CD4-positive, alpha-beta T cell (primary cell): Measurements from ENCODE around the gene TMEM167B. TPM values are rescaled to one million over a fixed set of nuclear protein-coding genes. Genes with fewer than 3 reads are reported as not detected.

Experiments
- ATAC-seq: fragments of 200-7000 bp; cut with Tn5 transposase; one replicate; pipeline ENCODE4 v1.10.0; 2022; ENCODE audit warnings: mild to moderate bottlenecking; ENCODE audit not compliant: poor library complexity
- CTCF ChIA-PET: fragments of 350-600 bp; sonication (Branson Sonifier 250); formaldehyde crosslinking; loops from one replicate; lab custom pipeline; 2021; ENCODE audit warnings: antibody characterized with exemption, inconsistent platforms; lab: Charles Lee
- POLR2A ChIA-PET: fragments of 350-600 bp; sonication (Branson Sonifier 250); formaldehyde crosslinking; loops from one replicate; lab custom pipeline; 2021; ENCODE audit warnings: antibody characterized with exemption, inconsistent platforms; lab: Charles Lee
- DNase-seq, 14 experiments: peaks; one replicate each; pipeline ENCODE4 v3.0.0-alpha.2; 2013 to 2020; ENCODE audit warnings: mixed read lengths in 2 of 14
- H3K27ac ChIP-seq, 2 donors: one replicate each; pipeline versions ENCODE4 v1.5.1 to v1.7.0; 2013; ENCODE audit warnings: low read length in 2 of 2, low read depth in 1 of 2, mild to moderate bottlenecking in 1 of 2
- H3K27me3 ChIP-seq, 2 experiments: 1 replicate in 1 of 2; 2 replicates in 1 of 2; pipeline versions ENCODE4 v1.6.1 to v1.7.0; 2013; ENCODE audit warnings: low read length in 2 of 2, control low read depth in 1 of 2, mild to moderate bottlenecking in 1 of 2, moderate library complexity in 1 of 2; ENCODE audit not compliant: insufficient read depth in 2 of 2, control insufficient read depth in 1 of 2
- H3K36me3 ChIP-seq: one replicate; pipeline ENCODE4 v1.6.1; 2013; ENCODE audit warnings: low read length, control low read depth; ENCODE audit not compliant: insufficient read depth
- H3K4me1 ChIP-seq: one replicate; pipeline ENCODE4 v1.6.1; 2013; ENCODE audit warnings: low read length, control low read depth; ENCODE audit not compliant: insufficient read depth
- H3K4me3 ChIP-seq: one replicate; pipeline ENCODE4 v1.5.1; 2013; ENCODE audit warnings: mild to moderate bottlenecking, low read length, moderate library complexity
- H3K9me3 ChIP-seq, 2 experiments: 1 replicate in 1 of 2; 2 replicates in 1 of 2; pipeline versions ENCODE4 v1.6.1 to v1.7.0; 2013; ENCODE audit warnings: low read length in 2 of 2, mild to moderate bottlenecking in 2 of 2, control low read depth in 1 of 2, moderate library complexity in 1 of 2; ENCODE audit not compliant: control insufficient read depth in 1 of 2, insufficient read depth in 1 of 2
- H3K27ac Mint-ChIP-seq: one replicate; pipeline ENCODE4 v1.8.0; 2020; ENCODE audit warnings: mixed read lengths
- H3K27me3 Mint-ChIP-seq: one replicate; pipeline ENCODE4 v1.8.0; 2021; ENCODE audit warnings: mixed read lengths
- H3K36me3 Mint-ChIP-seq: one replicate; pipeline ENCODE4 v1.8.0; 2021; ENCODE audit warnings: low read depth, mixed read lengths
- H3K4me1 Mint-ChIP-seq: one replicate; pipeline ENCODE4 v1.8.0; 2021; ENCODE audit warnings: low read depth, mixed read lengths
- H3K4me3 Mint-ChIP-seq: one replicate; pipeline ENCODE4 v1.8.0; 2020; ENCODE audit warnings: mild to moderate bottlenecking, mixed read lengths
- H3K9me3 Mint-ChIP-seq: one replicate; pipeline ENCODE4 v1.8.0; 2020; ENCODE audit warnings: mixed read lengths
- intact Hi-C, 2 experiments: fragments of 100-400 bp; cut with DNase I in 1 of 2; cut with micrococcal nuclease in 1 of 2; formaldehyde crosslinking; loops; one replicate each; pipeline versions ENCODE4 v1.15.1 to v1.9.0; 2023 to 2025; cut with DNase I, micrococcal nuclease
- total RNA-seq, 174 experiments: library from RNA in 2 of 174; stranded (reverse) in 2 of 174; gene quantifications; one replicate each; pipeline ENCODE4 v1.2.3 and lab custom pipeline; 2021 to 2026
- TF ChIP-seq, protein P1 (sequence below): fragments of 200-600 bp; IDR thresholded peaks from one replicate; pipeline ENCODE4 v1.8.0; 2022; ENCODE audit warnings: antibody characterized with exemption, mild to moderate bottlenecking

Gene TMEM167B
- total RNA-seq, 2 experiments from 2014 or later, result 70.2 to 71.0 TPM

DNA sequence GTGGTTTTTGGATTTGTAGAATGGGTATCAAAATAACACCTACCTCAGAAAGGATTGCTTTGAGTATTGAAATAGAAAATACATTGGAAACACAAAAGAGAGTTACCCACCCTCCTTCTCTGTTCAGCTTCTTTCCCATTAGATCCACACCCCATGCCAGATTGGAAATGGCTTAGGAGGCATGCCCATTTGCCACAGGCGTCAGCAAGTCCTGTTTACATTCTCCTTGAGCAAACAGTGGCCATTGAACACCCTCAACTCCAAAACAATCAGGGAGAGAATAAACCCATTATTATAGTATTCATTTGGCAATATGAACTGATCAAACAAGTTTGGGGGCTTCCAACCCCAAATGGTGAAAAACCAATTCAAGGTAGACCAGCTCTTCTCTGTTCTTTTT is 25.7 kb downstream of the TMEM167B start:
- no peak overlapping the region for H3K27ac ChIP-seq
- H3K4me1 ChIP-seq, result peaks cover 26% of the 10 kb centered on the region
- Mint-ChIP-seq H3K9me3 (no peaks in the 10 kb centered on the region), H3K4me1 (peaks cover 31% of the 10 kb centered on the region), H3K36me3 (peaks cover 12% of the 10 kb centered on the region), H3K27ac (no peak overlapping the region), H3K27me3 (peaks cover 9% of the 10 kb centered on the region), H3K4me3 (no peak overlapping the region)
- POLR2A ChIA-PET, result interaction anchor here (0.6 to 6.9 kb wide), 2 partner anchors 14 to 16 kb away, joined by 3 to 126 read pairs; no protein-coding TSS in a partner anchor
- intact Hi-C loops, result loop anchor here (10.0 kb wide), 2 partner anchors 99 to 369 kb away; partner anchors contain the start of genes ATXN7L2 (in 1 of the 2) and SARS1 (in 1 of the 2)
- no peaks in the 10 kb centered on the region for H3K36me3 ChIP-seq
- ATAC-seq (no peak), DNase-seq (no peak)
- TF ChIP-seq, protein P1, sequence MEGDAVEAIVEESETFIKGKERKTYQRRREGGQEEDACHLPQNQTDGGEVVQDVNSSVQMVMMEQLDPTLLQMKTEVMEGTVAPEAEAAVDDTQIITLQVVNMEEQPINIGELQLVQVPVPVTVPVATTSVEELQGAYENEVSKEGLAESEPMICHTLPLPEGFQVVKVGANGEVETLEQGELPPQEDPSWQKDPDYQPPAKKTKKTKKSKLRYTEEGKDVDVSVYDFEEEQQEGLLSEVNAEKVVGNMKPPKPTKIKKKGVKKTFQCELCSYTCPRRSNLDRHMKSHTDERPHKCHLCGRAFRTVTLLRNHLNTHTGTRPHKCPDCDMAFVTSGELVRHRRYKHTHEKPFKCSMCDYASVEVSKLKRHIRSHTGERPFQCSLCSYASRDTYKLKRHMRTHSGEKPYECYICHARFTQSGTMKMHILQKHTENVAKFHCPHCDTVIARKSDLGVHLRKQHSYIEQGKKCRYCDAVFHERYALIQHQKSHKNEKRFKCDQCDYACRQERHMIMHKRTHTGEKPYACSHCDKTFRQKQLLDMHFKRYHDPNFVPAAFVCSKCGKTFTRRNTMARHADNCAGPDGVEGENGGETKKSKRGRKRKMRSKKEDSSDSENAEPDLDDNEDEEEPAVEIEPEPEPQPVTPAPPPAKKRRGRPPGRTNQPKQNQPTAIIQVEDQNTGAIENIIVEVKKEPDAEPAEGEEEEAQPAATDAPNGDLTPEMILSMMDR, result no peak
- CTCF ChIA-PET, result interaction anchor here (0.7 to 8.0 kb wide), 2 partner anchors 16 to 93 kb away, joined by 3 to 104 read pairs; no protein-coding TSS in a partner anchor
- no peaks in the 10 kb centered on the region for H3K27me3 ChIP-seq
- H3K9me3 ChIP-seq, result no peaks in the 10 kb centered on the region
- H3K4me3 ChIP-seq, result no peak overlapping the region

DNA sequence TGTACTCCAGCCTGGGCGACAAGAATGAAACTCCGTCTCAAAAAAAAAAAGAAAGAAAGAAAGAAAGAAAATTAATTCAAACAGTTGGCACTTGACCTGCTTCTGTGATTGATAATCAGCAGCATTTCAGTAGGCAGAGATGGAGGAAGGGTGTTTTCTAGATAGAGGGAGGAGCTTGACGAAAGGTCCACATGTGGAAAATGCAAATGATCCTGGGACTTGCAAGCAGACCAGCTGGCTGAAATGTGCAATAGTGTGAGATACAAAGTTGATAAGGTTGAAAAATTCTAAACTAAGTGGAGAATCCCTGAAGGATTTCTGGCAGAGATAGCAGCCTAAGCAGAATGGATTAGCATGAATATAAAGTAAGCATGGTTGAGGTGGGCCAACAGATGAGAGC is 27.5 kb downstream of the TMEM167B start:
- peaks cover 19% of the 10 kb centered on the region for H3K4me1 Mint-ChIP-seq
- H3K27ac Mint-ChIP-seq, result no peak overlapping the region
- intact Hi-C loops, result loop anchor here (10.0 kb wide), 2 partner anchors 97 to 367 kb away; partner anchors contain the start of genes ATXN7L2 (in 1 of the 2) and SARS1 (in 1 of the 2)
- H3K27me3 Mint-ChIP-seq, result peaks cover 4% of the 10 kb centered on the region
- Histone ChIP-seq H3K36me3 (no peaks in the 10 kb centered on the region), H3K27ac (no peak overlapping the region), H3K27me3 (no peaks in the 10 kb centered on the region), H3K4me1 (peaks cover 16% of the 10 kb centered on the region), H3K4me3 (no peak overlapping the region), H3K9me3 (no peaks in the 10 kb centered on the region)
- DNase-seq (no peak), ATAC-seq (no peak)
- no peaks in the 10 kb centered on the region for H3K9me3 Mint-ChIP-seq
- ChIA-PET POLR2A (no interaction called here), CTCF (no interaction called here)
- no peak overlapping the region for H3K4me3 Mint-ChIP-seq
- TF ChIP-seq, protein P1, result no peak
- H3K36me3 Mint-ChIP-seq, result peaks cover 5% of the 10 kb centered on the region

DNA sequence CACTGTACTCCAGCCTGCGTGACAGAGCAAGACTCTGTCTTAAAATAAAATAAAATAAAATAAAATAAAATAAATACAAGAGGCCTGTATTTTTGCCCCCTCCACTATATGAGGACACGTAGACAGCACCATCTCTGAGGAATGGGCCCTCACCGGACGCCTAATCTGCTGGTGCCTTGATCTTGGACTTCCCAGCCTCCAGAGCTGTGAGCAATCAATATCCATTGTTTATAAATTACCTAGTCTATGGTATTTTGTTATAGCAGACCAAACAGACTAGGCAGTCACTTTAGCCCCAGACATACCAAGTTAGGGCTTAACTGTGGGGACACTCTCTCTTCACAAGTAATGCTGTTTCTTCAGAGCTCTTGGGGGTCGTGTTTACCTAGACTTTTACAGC is 29.8 kb downstream of the TMEM167B start:
- Histone ChIP-seq H3K36me3 (no peaks in the 10 kb centered on the region), H3K4me3 (no peak overlapping the region), H3K27me3 (no peaks in the 10 kb centered on the region), H3K27ac (no peak overlapping the region), H3K4me1 (no peaks in the 10 kb centered on the region), H3K9me3 (no peaks in the 10 kb centered on the region)
- no peaks in the 10 kb centered on the region for H3K27me3 Mint-ChIP-seq
- no peaks in the 10 kb centered on the region for H3K4me1 Mint-ChIP-seq
- POLR2A ChIA-PET, result no interaction called here
- no peak for DNase-seq
- intact Hi-C loops, result no loop called here
- TF ChIP-seq, protein P1, result no peak
- no peaks in the 10 kb centered on the region for H3K36me3 Mint-ChIP-seq
- H3K27ac Mint-ChIP-seq, result no peak overlapping the region
- no peak overlapping the region for H3K4me3 Mint-ChIP-seq
- no peaks in the 10 kb centered on the region for H3K9me3 Mint-ChIP-seq
- CTCF ChIA-PET, result interaction anchor here (0.7 kb wide), 1 partner anchor 8 kb away, joined by 3 read pairs; a partner anchor contains a TSS
- no peak for ATAC-seq
